ENCODE measurements around the gene SLC24A3. TPM values are rescaled to one million over a fixed set of nuclear protein-coding genes. Genes with fewer than 3 reads are reported as not detected.
A peak's percentile ranks its signal among the peaks of the same experiment; 100 is the strongest.

The SLC24A3 gene
- total and polyA plus RNA-seq, 9 donors, result 4.8 to 40.5 (median 18.6) TPM

GRCh38 chr20:19547547-19547946 is 335.1 kb downstream of the SLC24A3 start:
- peaks cover 6% of the 10 kb centered on the region for H3K4me1 ChIP-seq (ENCODE audit: insufficient read depth)
- no peaks in the 10 kb centered on the region for H3K27me3 ChIP-seq
- no peak overlapping the region for H3K4me3 ChIP-seq
- intact Hi-C loops (cut with DNase I), result no loop called here
- DNase-seq, result no peak
- no peaks in the 10 kb centered on the region for H3K36me3 ChIP-seq
- H3K9me3 ChIP-seq, result no peaks in the 10 kb centered on the region
- TF ChIP-seq POLR2A (IDR thresholded peaks at IDR 0.05) (no peak), EP300 (IDR thresholded peaks at IDR 0.05) (no peak), CTCF (IDR thresholded peaks at IDR 0.05) (no peak)
- WGBS, 3 donors, result 41 to 54% (median 53%) methylated on average over 4 of the region's 4 CpGs
- no peak overlapping the region for H3K27ac ChIP-seq

DNA sequence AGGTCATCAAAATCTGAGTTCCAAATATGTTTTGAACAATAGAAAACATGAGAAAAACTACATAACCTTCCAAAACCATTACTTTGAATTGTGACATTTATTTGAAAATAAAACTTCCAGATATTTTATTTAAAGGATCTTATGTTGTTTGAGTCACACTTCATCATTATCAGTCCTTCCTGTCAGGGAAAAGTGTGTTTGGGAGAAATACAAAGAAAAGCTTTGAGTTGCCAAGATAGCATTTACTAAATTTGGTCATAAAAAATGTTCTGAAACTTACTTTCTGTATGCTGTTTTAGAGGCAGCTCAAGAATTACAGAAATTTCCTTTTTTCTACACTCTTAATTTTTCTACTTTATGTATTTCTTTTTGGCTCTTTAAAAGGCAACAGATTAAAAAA is 337.5 kb downstream of the SLC24A3 start:
- H3K36me3 ChIP-seq, result no peaks in the 10 kb centered on the region
- H3K27me3 ChIP-seq, result no peaks in the 10 kb centered on the region
- no peak overlapping the region for H3K27ac ChIP-seq
- H3K4me3 ChIP-seq, result no peak overlapping the region
- H3K4me1 ChIP-seq (ENCODE audit: insufficient read depth), result peaks cover 3% of the 10 kb centered on the region
- no peak for DNase-seq
- no peak for TF ChIP-seq EP300 (IDR thresholded peaks at IDR 0.05)
- TF ChIP-seq POLR2A (IDR thresholded peaks at IDR 0.05), result no peak
- TF ChIP-seq CTCF (IDR thresholded peaks at IDR 0.05), result no peak
- intact Hi-C loops (cut with DNase I), result no loop called here
- no peaks in the 10 kb centered on the region for H3K9me3 ChIP-seq

DNA sequence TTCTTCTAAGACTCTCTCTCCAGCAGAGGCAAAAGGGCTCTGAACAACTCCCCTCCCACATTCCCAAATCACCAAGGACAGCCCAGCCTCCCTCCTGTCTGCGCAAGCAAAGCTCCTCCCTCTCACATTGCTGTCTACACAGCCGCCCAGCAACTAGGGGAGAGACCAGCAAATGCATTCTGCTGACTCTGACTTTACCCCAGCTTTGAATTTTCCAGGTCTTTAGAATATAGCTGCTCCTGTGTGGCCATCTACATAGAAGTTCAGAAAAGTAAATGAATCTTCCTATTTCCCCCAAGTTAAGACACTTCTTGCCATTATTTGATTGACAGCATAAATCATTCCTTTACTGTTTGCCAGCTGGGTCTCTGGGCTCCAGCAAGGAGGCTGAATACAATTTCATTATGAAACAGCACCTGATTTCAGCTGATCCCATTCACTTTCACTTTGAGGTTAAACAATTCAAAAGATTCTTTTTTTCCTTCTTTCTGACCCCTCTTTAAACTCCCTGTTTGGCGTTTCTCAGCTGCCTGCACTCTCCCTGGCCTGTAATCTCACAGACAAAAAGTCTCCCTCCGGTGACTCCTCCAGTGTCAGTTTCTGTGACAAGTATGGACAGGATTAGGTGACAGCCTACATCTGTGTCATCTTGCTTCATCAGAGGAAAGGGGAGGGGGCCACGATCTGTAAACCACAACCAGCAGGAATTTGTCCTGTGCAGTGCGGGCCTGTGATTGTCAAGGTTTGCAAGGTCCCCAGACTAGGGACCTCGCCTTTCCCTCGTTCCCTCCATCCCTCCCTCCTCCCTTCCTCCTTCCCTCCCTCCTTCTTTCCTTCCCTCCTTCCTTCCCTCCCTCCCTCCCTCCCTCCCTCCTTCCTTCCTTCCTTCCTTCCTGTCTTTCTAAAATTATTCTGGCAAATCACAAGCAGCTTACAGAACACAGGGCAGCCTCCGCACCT is 340.1 kb downstream of the SLC24A3 start:
- H3K36me3 ChIP-seq, result no peaks in the 10 kb centered on the region
- peak; percentile 69 to 74 (median 72) for DNase-seq
- intact Hi-C loops (cut with DNase I), result no loop called here
- H3K27me3 ChIP-seq, result no peaks in the 10 kb centered on the region
- H3K9me3 ChIP-seq, result no peaks in the 10 kb centered on the region
- H3K4me1 ChIP-seq (ENCODE audit: insufficient read depth), result peaks cover 3% of the 10 kb centered on the region
- WGBS, 3 donors, result 33 to 42% (median 39%) methylated on average over 9 of the region's 9 CpGs
- no peak overlapping the region for H3K4me3 ChIP-seq
- TF ChIP-seq EP300 (IDR thresholded peaks at IDR 0.05) (no peak), CTCF (IDR thresholded peaks at IDR 0.05) (no peak), POLR2A (IDR thresholded peaks at IDR 0.05) (no peak)
- H3K27ac ChIP-seq, result peak overlapping the region in 1 of 2 donors; percentile 41

GRCh38 chr20:19554666-19555065 is 342.2 kb downstream of the SLC24A3 start:
- intact Hi-C loops (cut with DNase I), result no loop called here
- H3K4me1 ChIP-seq (ENCODE audit: insufficient read depth), result peaks cover 3% of the 10 kb centered on the region
- no peak overlapping the region for H3K27ac ChIP-seq
- no peaks in the 10 kb centered on the region for H3K27me3 ChIP-seq
- H3K9me3 ChIP-seq, result no peaks in the 10 kb centered on the region
- TF ChIP-seq EP300 (IDR thresholded peaks at IDR 0.05), result no peak
- TF ChIP-seq CTCF (IDR thresholded peaks at IDR 0.05), result no peak
- no peak for TF ChIP-seq POLR2A (IDR thresholded peaks at IDR 0.05)
- 88 to 94% (median 94%) methylated on average over 1 of the region's 1 CpG for WGBS, 3 donors
- DNase-seq, result no peak
- H3K36me3 ChIP-seq, result no peaks in the 10 kb centered on the region
- no peak overlapping the region for H3K4me3 ChIP-seq
